ENCODE data around the gene DAPK1.

DAPK1 gene

GRCh38 chr9:87597710-87598443 is 100.2 kb downstream of the DAPK1 start:
- no peak for DNase-seq

DNA sequence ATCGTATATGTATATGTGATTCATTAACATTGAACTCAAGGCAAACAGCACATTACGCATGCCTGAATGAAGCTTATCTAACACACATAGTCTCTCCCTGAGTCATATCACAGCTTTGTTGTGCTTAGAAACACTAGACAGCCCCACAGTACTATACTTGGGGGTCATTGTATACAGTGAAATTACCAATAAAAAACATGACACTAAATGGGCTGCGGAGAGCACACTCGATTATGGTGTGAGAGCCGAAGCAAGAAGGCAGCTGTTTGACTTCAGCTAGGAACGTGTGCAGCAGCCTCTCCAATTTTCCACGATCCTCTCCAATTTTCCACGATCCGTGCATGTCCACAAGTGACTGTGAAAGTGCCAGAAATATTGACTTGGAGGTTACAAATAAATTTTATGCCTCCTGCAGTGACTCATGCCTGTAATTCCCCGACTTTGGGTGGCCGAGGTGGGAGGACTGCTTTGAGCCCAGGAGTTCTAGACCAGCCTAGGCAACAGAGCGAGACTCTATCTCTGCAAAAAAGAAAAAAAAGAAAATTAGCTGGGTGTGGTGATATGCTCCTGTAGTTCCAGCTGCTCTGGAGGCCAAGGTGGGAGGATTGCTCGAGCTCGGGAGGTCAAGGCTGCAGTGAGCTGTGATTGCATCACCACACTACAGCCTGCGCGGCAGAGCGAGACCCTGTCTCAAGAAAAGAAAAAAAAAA is 102.4 kb downstream of the DAPK1 start:
- DNase-seq = no peak

- DNase-seq = no peak
Observed at GRCh38 chr9:87601176-87601575, 103.5 kb downstream of the DAPK1 start.

GRCh38 chr9:87601595-87601994 is 103.9 kb downstream of the DAPK1 start:
- DNase-seq = no peak

DNA sequence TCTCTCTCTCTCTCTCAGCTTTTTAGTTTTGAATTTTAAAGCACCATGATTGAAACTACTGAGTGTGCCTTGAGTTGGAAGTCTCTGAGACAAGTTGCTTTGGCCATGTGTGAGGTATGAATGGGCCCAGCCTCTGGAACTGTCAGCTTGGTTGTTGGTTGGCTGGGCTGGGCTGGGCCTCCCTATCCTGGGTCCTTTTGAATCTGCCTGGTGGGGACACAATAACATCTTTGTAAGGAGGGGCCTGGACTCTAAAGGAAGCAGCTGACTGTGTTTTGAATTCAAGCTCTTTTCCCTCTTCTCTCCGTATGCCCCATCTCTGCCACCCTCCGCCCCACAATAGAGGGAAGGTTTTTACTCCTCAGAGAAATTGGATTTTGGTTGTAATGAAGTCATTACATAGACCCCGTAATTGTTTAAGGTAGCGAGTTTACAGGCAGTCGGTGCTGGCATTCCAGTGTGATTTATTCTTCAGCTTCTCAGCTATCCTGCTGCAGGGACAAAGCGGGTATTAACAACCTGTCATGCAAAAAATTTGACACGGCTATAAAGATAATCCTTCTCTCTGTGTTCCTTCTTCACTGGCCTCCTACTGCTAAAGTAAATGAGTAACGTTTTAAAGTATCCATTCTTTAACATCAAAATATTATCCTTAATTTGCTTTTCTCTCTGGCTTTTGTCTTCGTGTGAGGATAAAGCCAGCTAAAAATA is 105.4 kb downstream of the DAPK1 start:
- no peak for DNase-seq

GRCh38 chr9:87603854-87604490 is 106.3 kb downstream of the DAPK1 start:
- no peak for DNase-seq

- DNase-seq = no peak
Observed at GRCh38 chr9:87604886-87605588, 107.4 kb downstream of the DAPK1 start.

DNA sequence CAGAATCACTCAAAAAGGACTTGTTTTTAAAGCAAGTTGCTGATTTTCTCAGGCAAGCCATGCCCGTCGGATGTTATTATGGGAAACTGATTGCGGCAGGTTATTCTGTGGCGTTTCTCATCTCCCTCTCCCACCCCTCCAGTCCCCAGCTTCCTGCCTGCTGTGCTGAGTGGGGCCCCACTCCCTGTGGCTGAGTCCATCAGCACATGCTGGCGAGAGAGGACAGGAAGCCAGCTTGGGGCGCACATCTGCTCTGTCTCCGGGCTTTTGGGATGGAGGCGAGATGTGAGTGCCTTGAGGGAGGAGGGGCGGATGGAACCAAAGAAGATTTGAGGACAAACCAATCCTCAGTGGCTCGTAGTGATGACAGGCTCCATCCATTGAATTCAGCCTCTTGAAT is 108.0 kb downstream of the DAPK1 start:
- no peak for DNase-seq

- no peak for DNase-seq
Observed at GRCh38 chr9:87606841-87607521, 109.3 kb downstream of the DAPK1 start.

GRCh38 chr9:87607859-87608258 is 110.2 kb downstream of the DAPK1 start:
- no peak for DNase-seq

DNA sequence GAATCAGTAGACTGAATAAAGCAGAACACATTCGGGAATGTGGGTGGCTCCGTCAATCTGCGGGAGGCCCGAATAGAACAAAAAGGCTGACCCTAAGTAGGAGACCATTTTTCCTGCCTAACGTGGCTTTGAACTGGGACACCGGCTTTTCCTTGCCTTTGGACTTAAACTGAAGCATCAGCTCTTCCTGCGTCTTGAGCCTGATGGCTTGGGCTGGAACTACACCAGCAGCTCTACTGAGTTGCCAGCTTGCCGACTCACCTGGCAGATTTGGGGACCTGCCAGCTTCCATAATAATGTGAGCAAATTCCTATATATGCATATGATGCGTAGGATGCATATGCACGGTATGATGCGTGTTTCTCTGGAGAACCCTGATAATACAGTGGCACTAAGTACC is 111.3 kb downstream of the DAPK1 start:
- DNase-seq = no peak

GRCh38 chr9:87609486-87609885 is 111.8 kb downstream of the DAPK1 start:
- DNase-seq = no peak

- no peak for DNase-seq
Observed at GRCh38 chr9:87610200-87611155, 112.8 kb downstream of the DAPK1 start.

DNA sequence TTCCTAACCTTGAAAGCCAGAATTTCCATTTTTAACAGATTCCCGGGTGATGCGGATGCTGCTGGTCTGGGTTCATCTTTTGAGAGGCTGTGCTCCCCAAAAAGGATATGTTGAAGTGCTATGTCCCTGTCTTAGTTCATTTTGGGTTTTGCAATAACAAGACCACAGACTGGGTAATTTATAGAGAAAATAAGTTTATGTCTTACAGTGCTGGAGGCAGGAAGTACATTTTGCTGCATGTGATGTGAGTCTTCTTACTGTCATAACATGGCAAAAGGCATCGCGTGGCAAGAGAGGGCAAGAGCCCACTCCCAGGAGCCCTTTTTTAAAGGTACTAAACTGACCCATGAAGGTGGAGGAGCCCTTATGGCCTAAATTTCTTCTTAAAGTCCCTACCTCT is 114.1 kb downstream of the DAPK1 start:
- DNase-seq = no peak

GRCh38 chr9:87612536-87612935 is 114.9 kb downstream of the DAPK1 start:
- no peak for DNase-seq

- DNase-seq = no peak
Observed at GRCh38 chr9:87613265-87614111, 115.8 kb downstream of the DAPK1 start.

- DNase-seq = no peak
Observed at GRCh38 chr9:87614397-87614796, 116.7 kb downstream of the DAPK1 start.

- no peak for DNase-seq
Observed at GRCh38 chr9:87615136-87615535, 117.5 kb downstream of the DAPK1 start.

GRCh38 chr9:87615547-87616148 is 118.0 kb downstream of the DAPK1 start:
- DNase-seq = no peak

- DNase-seq = no peak
Observed at GRCh38 chr9:87618226-87618625, 120.6 kb downstream of the DAPK1 start.
